B cell (primary cell): ENCODE results near the gene KRTAP10-3. TPM values are rescaled to one million over a fixed set of nuclear protein-coding genes. Genes with fewer than 3 reads are reported as not detected.

Experiments used
- ATAC-seq: fragments of 200-7000 bp; cut with Tn5 transposase; one replicate; pipeline ENCODE4 v1.10.0; 2021; ENCODE audit warnings: low read depth, mild to moderate bottlenecking, moderate number of reproducible peaks, moderate library complexity
- CTCF ChIA-PET: fragments of 350-600 bp; sonication (Branson Sonifier 250); formaldehyde crosslinking; loops from one replicate; lab custom pipeline; 2021; ENCODE audit warnings: antibody characterized with exemption, inconsistent platforms; lab: Charles Lee
- POLR2A ChIA-PET: fragments of 350-600 bp; sonication (Branson Sonifier 250); formaldehyde crosslinking; loops from one replicate; lab custom pipeline; 2021; ENCODE audit warnings: antibody characterized with exemption; lab: Charles Lee
- DNase-seq: peaks from one replicate; pipeline ENCODE4 v3.0.0; 2013
- H2AFZ ChIP-seq: 2 replicates; pipeline ENCODE4 v1.6.1; 2012; ENCODE audit warnings: mild to moderate bottlenecking, low read depth, low read length; ENCODE audit not compliant: insufficient read depth, poor library complexity, severe bottlenecking
- H3K27ac ChIP-seq, 2 donors: 1 replicate in 1 of 2; 2 replicates in 1 of 2; pipeline ENCODE4 v1.5.1; 2012 to 2013; ENCODE audit warnings: low read length in 2 of 2, mild to moderate bottlenecking in 2 of 2, moderate library complexity in 1 of 2
- H3K27me3 ChIP-seq, 4 experiments: fragments of 200-600 bp in 1 of 4; sonication (generic) in 1 of 4; replicated peaks in 1 of 4; 1 replicate in 2 of 4; 2 replicates in 2 of 4; pipeline versions ENCODE4 v1.6.1 to v1.7.0; 2013 to 2016; ENCODE audit warnings: low read length in 3 of 4, mild to moderate bottlenecking in 2 of 4, mixed read lengths in 1 of 4, moderate library complexity in 1 of 4; ENCODE audit not compliant: insufficient read depth in 4 of 4, control insufficient read depth in 3 of 4; ENCODE audit errors: control extremely low read depth in 1 of 4
- H3K36me3 ChIP-seq, 2 experiments: replicated peaks in 1 of 2; 1 replicate in 1 of 2; 2 replicates in 1 of 2; pipeline versions ENCODE4 v1.6.1 to v1.7.1; 2013; ENCODE audit warnings: low read length in 1 of 2; ENCODE audit not compliant: insufficient read depth in 2 of 2, control insufficient read depth in 1 of 2; ENCODE audit errors: control extremely low read depth in 1 of 2, extremely low read depth in 1 of 2
- H3K4me1 ChIP-seq, 2 donors: fragments of 200-600 bp in 1 of 2; sonication (generic) in 1 of 2; 1 replicate in 1 of 2; 2 replicates in 1 of 2; pipeline versions ENCODE4 v1.5.1 to v1.6.1; 2013 to 2017; ENCODE audit warnings: low read length in 2 of 2; ENCODE audit not compliant: control insufficient read depth in 2 of 2, insufficient read depth in 2 of 2
- H3K4me2 ChIP-seq: replicated peaks from 2 replicates; pipeline ENCODE3; 2012; ENCODE audit warnings: mild to moderate bottlenecking, low read depth, low read length; ENCODE audit not compliant: poor library complexity, severe bottlenecking
- H3K4me3 ChIP-seq, 5 experiments: fragments of 200-600 bp in 1 of 5; sonication (generic) in 1 of 5; 1 replicate in 3 of 5; 2 replicates in 2 of 5; pipeline versions ENCODE4 v1.5.1 to v1.7.0; 2011 to 2016; ENCODE audit warnings: low read length in 4 of 5, mild to moderate bottlenecking in 4 of 5, low read depth in 2 of 5, control low read depth in 1 of 5, moderate library complexity in 1 of 5; ENCODE audit not compliant: insufficient read depth in 1 of 5; ENCODE audit errors: control extremely low read depth in 1 of 5, extremely low read depth in 1 of 5
- H3K79me2 ChIP-seq: fragments of 200-600 bp; sonication (generic); one replicate; pipeline ENCODE4 v1.6.0; 2016; ENCODE audit warnings: low read length; ENCODE audit not compliant: control insufficient read depth, insufficient read depth
- H3K9ac ChIP-seq: fragments of 200-600 bp; sonication (generic); 2 replicates; pipeline ENCODE4 v1.6.1; 2017; ENCODE audit warnings: mild to moderate bottlenecking, low read length, moderate library complexity
- H3K9me3 ChIP-seq, 3 donors: one replicate each; pipeline versions ENCODE4 v1.6.1 to v1.7.1; 2013; ENCODE audit warnings: low read length in 2 of 3; ENCODE audit not compliant: control insufficient read depth in 2 of 3, insufficient read depth in 1 of 3; ENCODE audit errors: control extremely low read depth in 1 of 3
- H4K20me1 ChIP-seq: 2 replicates; pipeline ENCODE4 v1.6.0; 2012; ENCODE audit warnings: mild to moderate bottlenecking, low read length; ENCODE audit not compliant: insufficient read depth, control insufficient read depth, poor library complexity, severe bottlenecking
- H3K27ac Mint-ChIP-seq: one replicate; pipeline ENCODE4 v1.8.0; 2021; ENCODE audit warnings: mixed read lengths
- H3K27me3 Mint-ChIP-seq: one replicate; pipeline ENCODE4 v1.8.0; 2021; ENCODE audit warnings: mixed read lengths
- H3K4me1 Mint-ChIP-seq: one replicate; pipeline ENCODE4 v1.8.0; 2021; ENCODE audit warnings: mixed read lengths
- H3K4me3 Mint-ChIP-seq: one replicate; pipeline ENCODE4 v1.8.0; 2021; ENCODE audit warnings: mixed read lengths
- H3K9me3 Mint-ChIP-seq: one replicate; pipeline ENCODE4 v1.8.0; 2022; ENCODE audit warnings: mixed read lengths; ENCODE audit not compliant: insufficient read depth
- CTCF ChIP-seq: fragments of 200-600 bp; IDR thresholded peaks from one replicate; pipeline ENCODE4 v1.8.0; 2022; ENCODE audit warnings: antibody characterized with exemption, mild to moderate bottlenecking
- EZH2 ChIP-seq: IDR thresholded peaks from 2 replicates; pipeline ENCODE4 v1.6.1; 2012; ENCODE audit warnings: borderline replicate concordance, low read depth, mild to moderate bottlenecking, moderate library complexity, low read length; ENCODE audit not compliant: insufficient read depth, poor library complexity, severe bottlenecking
- WGBS: methylation state at CpG from one replicate; pipeline ENCODE4 v1.1.5; 2013; ENCODE audit warnings: missing lambda C conversion rate; ENCODE audit not compliant: insufficient coverage; 5-methylcytosine and 5-hydroxymethylcytosine counted together
- intact Hi-C: fragments of 100-400 bp; cut with micrococcal nuclease; formaldehyde crosslinking; loops from one replicate; pipeline ENCODE4 v1.10.0; 2022
- polyA plus RNA-seq: library from polyadenylated mRNA; depleted of rRNA; stranded (reverse); fragments of >200 nt; gene quantifications from 2 replicates; pipeline ENCODE4 v1.2.3, GENCODE V29; 2012
- total RNA-seq, 2 donors: library from RNA; stranded (reverse); fragments of 120-200 nt in 1 of 2; gene quantifications; 1 replicate in 1 of 2; 2 replicates in 1 of 2; pipeline versions ENCODE4 v1.2.3 to v1.2.4, GENCODE V29; 2013 to 2022

The KRTAP10-3 gene
- total and polyA plus RNA-seq, 2 donors (not counting 1 experiment from before 2014, with no cell fraction given) = 0.40 TPM; not detected in 1

- H3K27me3 Mint-ChIP-seq = peaks cover 46% of the 10 kb centered on the region
- H3K4me2 ChIP-seq = no peak overlapping the region
- no peak for TF ChIP-seq EZH2
- no peak for TF ChIP-seq CTCF
Observed at GRCh38 chr21:44557491-44558328, 885 bp downstream of the KRTAP10-3 start.

GRCh38 chr21:44556879-44557278 lies 1.7 kb downstream of the KRTAP10-3 start:
- Mint-ChIP-seq H3K9me3 (peaks cover 4% of the 10 kb centered on the region), H3K27ac (no peak overlapping the region), H3K4me3 (peak overlapping the region; percentile 10), H3K27me3 (peaks cover 48% of the 10 kb centered on the region), H3K4me1 (peaks cover 20% of the 10 kb centered on the region)
- Histone ChIP-seq H3K9ac (no peak overlapping the region), H3K9me3 (peaks cover 0 to 10% (median 0%) of the 10 kb centered on the region in 3 donors), H4K20me1 (no peaks in the 10 kb centered on the region), H3K4me1 (peaks cover 0 to 11% of the 10 kb centered on the region in 2 donors), H3K36me3 (no peaks in the 10 kb centered on the region), H3K4me3 (no peak overlapping the region), H3K79me2 (no peaks in the 10 kb centered on the region), H3K4me2 (no peak overlapping the region), H2AFZ (no peak overlapping the region), H3K27me3 (peaks cover 0 to 13% (median 4%) of the 10 kb centered on the region in 4 experiments), H3K27ac (no peak overlapping the region)
- ChIA-PET CTCF (interaction anchor here (1.2 kb wide), 1 partner anchor 383 kb away, joined by 3 read pairs; the partner anchor contains the start of gene SLX9), POLR2A (no interaction called here)
- peak; percentile 39 for ATAC-seq
- intact Hi-C loops = no loop called here
- peak; percentile 43 for DNase-seq
- WGBS = 28% methylated on average over 4 of the region's 9 CpGs
- TF ChIP-seq CTCF = no peak
- no peak for TF ChIP-seq EZH2

More at GRCh38 chr21:44557491-44558328, 885 bp downstream of the KRTAP10-3 start:
- Mint-ChIP-seq H3K9me3 (peaks cover 9% of the 10 kb centered on the region), H3K4me3 (no peak overlapping the region), H3K27ac (no peak overlapping the region), H3K4me1 (peaks cover 23% of the 10 kb centered on the region)
- ChIA-PET POLR2A (no interaction called here), CTCF (interaction anchor here (1.2 kb wide), 1 partner anchor 382 kb away, joined by 3 read pairs; the partner anchor contains the start of gene SLX9)
- no peak for ATAC-seq
- no peak for DNase-seq
- H3K27ac ChIP-seq = no peak overlapping the region
- 71% methylated on average over 30 of the region's 30 CpGs for WGBS
- no peaks in the 10 kb centered on the region for H4K20me1 ChIP-seq
- no peaks in the 10 kb centered on the region for H3K79me2 ChIP-seq
- H3K27me3 ChIP-seq = peaks cover 0 to 13% (median 4%) of the 10 kb centered on the region in 4 experiments
- peaks cover 0 to 10% (median 4%) of the 10 kb centered on the region in 3 donors for H3K9me3 ChIP-seq
- intact Hi-C loops = no loop called here
- no peak overlapping the region for H3K4me3 ChIP-seq
- no peaks in the 10 kb centered on the region for H3K36me3 ChIP-seq
- H3K4me1 ChIP-seq = peaks cover 0 to 11% of the 10 kb centered on the region in 2 donors
- H3K9ac ChIP-seq = no peak overlapping the region
- no peak overlapping the region for H2AFZ ChIP-seq
